Trophoblast cell (in vitro differentiated cells and primary cell): ENCODE measurements around the gene STAB1.
A peak's percentile ranks its signal among the peaks of the same experiment; 100 is the strongest.

Experiments used
- DNase-seq, 2 donors: peaks; one replicate each; pipeline ENCODE4 v3.0.0-alpha.2; 2016
- H2AFZ ChIP-seq: 2 replicates; pipeline ENCODE4 v1.6.1; 2013; ENCODE audit warnings: low read length, moderate library complexity, mild to moderate bottlenecking; ENCODE audit not compliant: insufficient read depth, poor library complexity
- H2AK5ac ChIP-seq: 2 replicates; pipeline ENCODE4 v1.6.1; 2013; ENCODE audit warnings: mild to moderate bottlenecking, low read length
- H2BK120ac ChIP-seq: 2 replicates; pipeline ENCODE4 v1.6.1; 2013; ENCODE audit warnings: low read length, mild to moderate bottlenecking, moderate library complexity; ENCODE audit not compliant: insufficient read depth, poor library complexity
- H2BK12ac ChIP-seq: 2 replicates; pipeline ENCODE4 v1.6.1; 2013; ENCODE audit warnings: mild to moderate bottlenecking, low read length, moderate library complexity
- H2BK5ac ChIP-seq: 2 replicates; pipeline ENCODE4 v1.6.1; 2013; ENCODE audit warnings: low read length, low read depth, moderate library complexity, mild to moderate bottlenecking; ENCODE audit not compliant: poor library complexity
- H3K14ac ChIP-seq: 2 replicates; pipeline ENCODE4 v1.6.1; 2013; ENCODE audit warnings: mild to moderate bottlenecking, low read length
- H3K18ac ChIP-seq: 2 replicates; pipeline ENCODE4 v1.6.1; 2013; ENCODE audit warnings: mild to moderate bottlenecking, low read length
- H3K23ac ChIP-seq: 2 replicates; pipeline ENCODE4 v1.6.1; 2013; ENCODE audit warnings: low read length
- H3K27ac ChIP-seq: 2 replicates; pipeline ENCODE4 v1.5.1; 2013; ENCODE audit warnings: low read depth, mild to moderate bottlenecking, inconsistent platforms, low read length, moderate library complexity
- H3K27me3 ChIP-seq: 2 replicates; pipeline ENCODE4 v1.6.1; 2013; ENCODE audit warnings: inconsistent platforms, mild to moderate bottlenecking, low read length, moderate library complexity; ENCODE audit not compliant: insufficient read depth
- H3K36me3 ChIP-seq, 2 experiments: 1 replicate in 1 of 2; 2 replicates in 1 of 2; pipeline ENCODE4 v1.6.1; 2013; ENCODE audit warnings: low read length in 2 of 2, mild to moderate bottlenecking in 2 of 2, moderate library complexity in 1 of 2; ENCODE audit not compliant: insufficient read depth in 2 of 2, control insufficient read depth in 1 of 2
- H3K4ac ChIP-seq: 2 replicates; pipeline ENCODE4 v1.6.1; 2013; ENCODE audit warnings: low read depth, mild to moderate bottlenecking, low read length, moderate library complexity
- H3K4me1 ChIP-seq, 2 experiments: 1 replicate in 1 of 2; 2 replicates in 1 of 2; pipeline ENCODE4 v1.6.1; 2013; ENCODE audit warnings: low read length in 2 of 2, mild to moderate bottlenecking in 2 of 2, moderate library complexity in 1 of 2; ENCODE audit not compliant: insufficient read depth in 2 of 2, control insufficient read depth in 1 of 2
- H3K4me2 ChIP-seq: 2 replicates; pipeline ENCODE4 v1.6.1; 2013; ENCODE audit warnings: inconsistent platforms, mild to moderate bottlenecking, low read length, moderate library complexity
- H3K4me3 ChIP-seq: 2 replicates; pipeline ENCODE4 v1.5.1; 2013; ENCODE audit warnings: mild to moderate bottlenecking, low read depth, low read length, inconsistent platforms
- H3K79me1 ChIP-seq: one replicate; pipeline ENCODE4 v1.6.1; 2013; ENCODE audit warnings: low read length
- H3K79me2 ChIP-seq: 2 replicates; pipeline ENCODE4 v1.6.1; 2013; ENCODE audit warnings: low read length, mild to moderate bottlenecking; ENCODE audit not compliant: control insufficient read depth, insufficient read depth, poor library complexity
- H3K9ac ChIP-seq: 2 replicates; pipeline ENCODE4 v1.6.1; 2013; ENCODE audit warnings: mild to moderate bottlenecking, low read length
- H3K9me3 ChIP-seq: 2 replicates; pipeline ENCODE4 v1.6.1; 2013; ENCODE audit warnings: low read depth, mild to moderate bottlenecking, control low read depth, inconsistent platforms, low read length; ENCODE audit not compliant: insufficient read depth
- H4K12ac ChIP-seq: 2 replicates; pipeline ENCODE4 v1.6.1; 2013; ENCODE audit warnings: low read depth, mild to moderate bottlenecking, low read length, moderate library complexity
- H4K8ac ChIP-seq: 2 replicates; pipeline ENCODE4 v1.6.1; 2013; ENCODE audit warnings: low read depth, mild to moderate bottlenecking, low read length, moderate library complexity
- H4K91ac ChIP-seq: one replicate; pipeline ENCODE4 v1.6.1; 2013; ENCODE audit warnings: low read depth, mild to moderate bottlenecking, low read length, moderate library complexity
- WGBS: extraction: QIAGEN DNeasy Blood & Tissue Kit; methylation state at CpG from one replicate; pipeline ENCODE4 v1.1.7; 2013; ENCODE audit warnings: missing lambda C conversion rate; ENCODE audit not compliant: insufficient read length, insufficient coverage; ENCODE audit errors: extremely low coverage; 5-methylcytosine and 5-hydroxymethylcytosine counted together

STAB1 gene

GRCh38 chr3:52535411-52536111 is 40.4 kb downstream of the STAB1 start:
- Histone ChIP-seq H3K18ac (no peak overlapping the region), H3K9ac (no peak overlapping the region), H4K8ac (no peak overlapping the region), H2BK120ac (no peak overlapping the region), H3K4me2 (no peak overlapping the region), H3K36me3 (peaks cover 6 to 12% of the 10 kb centered on the region in 2 experiments), H3K4ac (no peak overlapping the region), H2AFZ (no peak overlapping the region), H4K12ac (no peak overlapping the region), H3K79me1 (peaks cover 26% of the 10 kb centered on the region), H2AK5ac (no peak overlapping the region), H3K4me1 (peaks cover 41 to 43% of the 10 kb centered on the region in 2 experiments), H3K4me3 (no peak overlapping the region), H3K14ac (no peak overlapping the region), H3K23ac (no peak overlapping the region), H3K9me3 (peaks cover 2% of the 10 kb centered on the region), H3K27ac (no peak overlapping the region), H4K91ac (no peak overlapping the region), H3K79me2 (peaks cover 39% of the 10 kb centered on the region), H3K27me3 (no peaks in the 10 kb centered on the region), H2BK5ac (no peak overlapping the region), H2BK12ac (no peak overlapping the region)
- no peak for DNase-seq
- no CpG with 5 or more reads among the region's 19 CpGs for WGBS

- no CpG with 5 or more reads among the region's 9 CpGs for WGBS
- Histone ChIP-seq H2BK5ac (no peak overlapping the region), H3K9ac (no peak overlapping the region), H2AK5ac (no peak overlapping the region), H3K9me3 (peaks cover 2% of the 10 kb centered on the region), H3K27ac (no peak overlapping the region), H4K8ac (no peak overlapping the region), H3K4me2 (peak overlapping the region; percentile 58), H3K79me2 (peaks cover 38% of the 10 kb centered on the region), H3K36me3 (peaks cover 9 to 10% of the 10 kb centered on the region in 2 experiments), H2BK120ac (no peak overlapping the region), H3K4me1 (peaks cover 36 to 38% of the 10 kb centered on the region in 2 experiments), H3K4ac (no peak overlapping the region), H3K18ac (no peak overlapping the region), H2BK12ac (no peak overlapping the region), H4K12ac (no peak overlapping the region), H3K4me3 (no peak overlapping the region), H2AFZ (no peak overlapping the region), H3K14ac (no peak overlapping the region), H3K79me1 (peaks cover 25% of the 10 kb centered on the region), H3K27me3 (no peaks in the 10 kb centered on the region), H4K91ac (no peak overlapping the region), H3K23ac (no peak overlapping the region)
- no peak for DNase-seq
Observed at GRCh38 chr3:52536112-52536368, 40.9 kb downstream of the STAB1 start.

- Histone ChIP-seq H3K4me2 (peak within 1 kb of the TSS; percentile 79), H4K12ac (peak within 1 kb of the TSS; percentile 21), H3K4ac (peak within 1 kb of the TSS; percentile 31), H3K79me1 (peaks cover 24% of the 10 kb centered on the region), H4K91ac (peak within 1 kb of the TSS; percentile 1), H2AK5ac (peak within 1 kb of the TSS; percentile 7), H3K14ac (peak within 1 kb of the TSS; percentile 66), H3K9ac (peak within 1 kb of the TSS; percentile 86), H3K79me2 (peaks cover 34% of the 10 kb centered on the region), H2BK12ac (no peak within 1 kb of the TSS), H3K36me3 (peaks cover 7 to 11% of the 10 kb centered on the region in 2 experiments), H2BK5ac (peak within 1 kb of the TSS; percentile 49), H4K8ac (peak within 1 kb of the TSS; percentile 71), H3K27ac (peak within 1 kb of the TSS; percentile 47), H3K4me1 (peaks cover 30 to 33% of the 10 kb centered on the region in 2 experiments), H2BK120ac (no peak within 1 kb of the TSS), H3K23ac (no peak within 1 kb of the TSS), H2AFZ (peak within 1 kb of the TSS; percentile 19), H3K27me3 (no peaks in the 10 kb centered on the region), H3K4me3 (peak within 1 kb of the TSS; percentile 83), H3K9me3 (peaks cover 2% of the 10 kb centered on the region), H3K18ac (peak within 1 kb of the TSS; percentile 21)
- DNase-seq = peak; percentile 99 to 100
- no CpG with 5 or more reads among the region's 65 CpGs for WGBS
Observed at GRCh38 chr3:52536369-52537164, 41.4 kb downstream of the STAB1 start, which contains the start of gene UQCC5. UQCC5 (plus strand) TSS chr3:52536605; CDS start chr3:52536756, 151 bp downstream.

- Histone ChIP-seq H2AFZ (peak overlapping the region; percentile 8), H2BK120ac (no peak overlapping the region), H4K8ac (peak overlapping the region; percentile 71), H4K91ac (peak overlapping the region; percentile 1), H3K23ac (no peak overlapping the region), H3K14ac (peak overlapping the region; percentile 66), H3K36me3 (peaks cover 8 to 13% of the 10 kb centered on the region in 2 experiments), H2BK12ac (no peak overlapping the region), H2AK5ac (no peak overlapping the region), H3K9me3 (peaks cover 2% of the 10 kb centered on the region), H3K79me1 (peaks cover 24% of the 10 kb centered on the region), H3K4me1 (peaks cover 24 to 27% of the 10 kb centered on the region in 2 experiments), H2BK5ac (peak overlapping the region; percentile 49), H3K4me3 (peak overlapping the region; percentile 83), H3K27ac (peak overlapping the region; percentile 47), H3K18ac (peak overlapping the region; percentile 21), H3K27me3 (no peaks in the 10 kb centered on the region), H3K9ac (peak overlapping the region; percentile 86), H3K4ac (peak overlapping the region; percentile 31), H3K4me2 (peak overlapping the region; percentile 79), H3K79me2 (peaks cover 28% of the 10 kb centered on the region), H4K12ac (no peak overlapping the region)
- no CpG with 5 or more reads among the region's 6 CpGs for WGBS
- no peak for DNase-seq
Observed at GRCh38 chr3:52537165-52537620, 42.1 kb downstream of the STAB1 start.
